HepG2 (cell line): ENCODE results near the gene PCCB.

Experiments
- CTCF ChIP-seq: sonication (generic); formaldehyde crosslinking; IDR thresholded peaks from 2 replicates; pipeline ENCODE4 v1.5.0; 2020; ENCODE audit warnings: mild to moderate bottlenecking, missing genetic modification reagents, moderate library complexity
- MAFF ChIP-seq: IDR thresholded peaks from 2 replicates; pipeline ENCODE4 v1.6.1; 2011; ENCODE audit warnings: low read depth, low read length, improper control_type of control experiment
- PHF20 ChIP-seq: sonication (generic); formaldehyde crosslinking; IDR thresholded peaks from 2 replicates; pipeline ENCODE4 v1.5.0; 2020; ENCODE audit warnings: mild to moderate bottlenecking, missing genetic modification reagents
- POLR2A ChIP-seq, 2 experiments: IDR thresholded peaks; 2 replicates each; pipeline ENCODE4 v1.6.1; 2011; ENCODE audit warnings: low read depth in 2 of 2, low read length in 2 of 2, mild to moderate bottlenecking in 1 of 2, moderate library complexity in 1 of 2; ENCODE audit not compliant: insufficient read depth in 1 of 2
- PRDM15 ChIP-seq: sonication (generic); formaldehyde crosslinking; IDR thresholded peaks from 2 replicates; pipeline ENCODE4 v1.4.0; 2020; ENCODE audit warnings: missing genetic modification reagents
- RAD21 ChIP-seq: fragments of 450-650 bp; formaldehyde crosslinking; IDR thresholded peaks from 2 replicates; pipeline ENCODE4 v1.5.0; 2020; ENCODE audit warnings: mild to moderate bottlenecking
- REST ChIP-seq, 2 experiments: IDR thresholded peaks; 2 replicates each; pipeline ENCODE4 v1.6.1; 2011 to 2012; ENCODE audit warnings: low read length in 2 of 2, borderline replicate concordance in 1 of 2, low read depth in 1 of 2, mild to moderate bottlenecking in 1 of 2, moderate library complexity in 1 of 2
- SIX4 ChIP-seq: sonication (generic); formaldehyde crosslinking; IDR thresholded peaks from 2 replicates; pipeline ENCODE4 v1.4.0; 2020; ENCODE audit warnings: missing genetic modification reagents
- ZNF678 ChIP-seq: sonication (generic); formaldehyde crosslinking; IDR thresholded peaks from 2 replicates; pipeline ENCODE4 v1.4.0; 2020; ENCODE audit warnings: mild to moderate bottlenecking, missing genetic modification reagents
- ZXDC ChIP-seq: sonication (generic); formaldehyde crosslinking; IDR thresholded peaks from 2 replicates; pipeline ENCODE4 v1.5.0; 2020; ENCODE audit warnings: mild to moderate bottlenecking, missing genetic modification reagents

GRCh38 chr3:136261826-136262225, 11.7 kb downstream of the PCCB start:
- TF ChIP-seq RAD21 (no peak), CTCF (CRISPR knock-in tag) (no peak), SIX4 (CRISPR knock-in tag) (no peak), REST (IDR thresholded peaks at IDR 0.05; ENCODE audit: borderline replicate concordance in 1 of 2, low read depth in 1 of 2, low read length in 2 of 2) (no peak), ZXDC (no peak), ZNF678 (CRISPR knock-in tag) (no peak), MAFF (no peak), PHF20 (CRISPR knock-in tag) (no peak), POLR2A (IDR thresholded peaks at IDR 0.05; ENCODE audit: insufficient read depth in 1 of 2, low read depth in 2 of 2, low read length in 2 of 2) (no peak), PRDM15 (CRISPR knock-in tag) (no peak)
